HG03457 (cell line): ENCODE data around the gene DNAH1.

Experiments
- ATAC-seq: cut with Tn5 transposase; IDR thresholded peaks from one replicate; pipeline ENCODE4 v1.9.1; 2021; ENCODE audit warnings: moderate number of reproducible peaks; ENCODE audit not compliant: unreplicated experiment

The DNAH1 gene

GRCh38 chr3:52356126-52356525 is 40.0 kb downstream of the DNAH1 start:
- ATAC-seq: no peak

- ATAC-seq: no peak
These were observed 41.3 kb downstream of the DNAH1 start for GRCh38 chr3:52357151-52358080.

DNA sequence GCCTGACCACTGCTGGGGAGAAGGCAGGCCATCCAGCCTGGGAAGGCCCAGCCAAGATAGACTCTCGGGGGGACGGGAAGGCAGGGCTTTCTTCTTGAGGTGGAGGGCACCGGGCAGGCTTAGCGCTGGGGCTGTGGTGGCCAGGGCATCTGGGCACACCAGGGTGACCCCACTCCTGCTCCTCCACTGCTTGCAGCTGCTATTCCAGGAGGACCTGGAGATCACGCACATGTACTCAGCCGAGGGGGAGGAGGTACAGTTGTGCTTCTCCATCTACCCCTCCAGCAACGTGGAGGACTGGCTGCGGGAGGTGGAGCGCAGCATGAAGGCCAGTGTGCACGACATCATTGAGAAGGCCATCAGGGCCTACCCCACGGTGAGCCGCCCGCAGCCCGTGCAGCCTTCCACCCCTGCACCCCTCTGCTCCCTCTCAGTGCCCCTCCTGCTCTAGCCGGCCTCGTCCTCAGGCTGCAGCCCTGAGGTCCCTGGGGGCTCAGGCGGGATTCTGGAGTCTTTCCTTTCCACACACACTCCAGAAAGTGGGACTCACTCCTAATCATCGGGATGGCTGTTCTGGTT is 42.3 kb downstream of the DNAH1 start:
- no peak for ATAC-seq

GRCh38 chr3:52359116-52359855 is 43.2 kb downstream of the DNAH1 start:
- ATAC-seq: no peak

GRCh38 chr3:52361011-52361410 is 44.9 kb downstream of the DNAH1 start:
- ATAC-seq: no peak

GRCh38 chr3:52361454-52361853 is 45.3 kb downstream of the DNAH1 start:
- no peak for ATAC-seq

DNA sequence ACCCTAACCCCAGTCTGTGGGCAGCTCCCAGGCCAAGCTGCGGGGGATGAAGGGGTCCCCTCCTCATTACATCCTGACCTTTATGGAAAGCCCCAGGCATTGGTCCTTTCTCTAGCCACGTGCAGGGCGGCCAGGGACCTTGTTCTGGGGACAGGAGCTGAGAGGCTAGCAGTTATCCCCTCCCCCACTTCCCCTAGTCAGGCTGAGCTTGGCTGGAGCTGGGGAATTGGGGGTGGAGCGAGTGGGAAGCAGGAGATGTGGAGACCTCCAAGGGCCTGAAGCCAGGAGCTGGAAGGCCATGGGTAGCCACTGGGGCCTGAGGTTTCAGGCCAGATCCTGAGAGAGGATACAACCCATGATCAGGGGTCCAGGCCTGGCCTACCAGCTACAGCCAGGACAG is 45.8 kb downstream of the DNAH1 start:
- ATAC-seq: no peak

- no peak for ATAC-seq
These were observed 48.4 kb downstream of the DNAH1 start for GRCh38 chr3:52364322-52365035.

- no peak for ATAC-seq
These were observed 50.4 kb downstream of the DNAH1 start for GRCh38 chr3:52366527-52366926.

DNA sequence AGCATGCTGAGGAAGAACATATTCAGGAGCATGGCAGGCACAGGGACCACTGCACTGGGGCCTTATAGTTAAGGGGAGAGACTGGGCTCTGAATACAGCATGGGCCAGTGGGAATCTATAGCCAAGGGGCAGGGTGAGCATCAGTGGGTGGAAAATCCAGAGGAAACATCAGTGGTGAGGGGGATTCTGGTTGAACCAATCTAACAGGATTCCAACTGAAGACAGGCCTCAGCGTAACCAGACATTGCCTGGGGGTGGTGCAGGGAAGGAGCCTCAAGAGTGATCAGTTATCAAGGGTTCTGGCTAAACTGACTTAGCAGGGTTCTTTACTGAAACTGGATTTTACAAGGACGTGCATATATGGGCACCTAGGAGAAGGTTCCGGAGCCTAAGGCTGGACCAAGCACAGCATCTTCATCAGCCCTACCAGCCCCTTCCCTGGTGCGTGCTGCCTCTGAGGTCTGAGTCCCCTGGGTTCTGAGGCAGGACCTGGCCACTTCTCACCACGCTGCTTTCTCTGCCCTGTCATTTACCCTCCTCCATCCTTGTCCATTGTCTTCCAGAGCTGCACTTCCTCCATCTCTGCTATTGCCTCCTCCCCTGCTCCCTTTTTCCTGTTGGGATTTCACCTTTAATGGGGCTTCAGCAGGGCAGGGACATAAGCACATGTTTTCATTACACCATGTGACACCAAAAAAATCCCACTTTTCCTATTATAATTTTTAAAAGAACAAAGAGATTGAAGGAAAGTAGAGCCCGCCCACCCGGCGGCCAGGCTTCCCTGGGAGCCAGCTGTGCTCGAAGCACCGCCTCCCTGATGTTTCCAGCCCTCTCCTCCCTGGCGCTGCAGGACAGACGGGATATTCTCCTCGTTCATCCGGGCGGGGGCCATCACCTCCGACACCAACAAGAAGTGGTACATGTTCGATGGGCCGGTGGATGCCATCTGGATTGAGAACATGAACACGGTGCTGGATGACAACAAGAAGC is 52.1 kb downstream of the DNAH1 start:
- ATAC-seq: no peak

GRCh38 chr3:52370531-52370930 is 54.4 kb downstream of the DNAH1 start:
- ATAC-seq: no peak

DNA sequence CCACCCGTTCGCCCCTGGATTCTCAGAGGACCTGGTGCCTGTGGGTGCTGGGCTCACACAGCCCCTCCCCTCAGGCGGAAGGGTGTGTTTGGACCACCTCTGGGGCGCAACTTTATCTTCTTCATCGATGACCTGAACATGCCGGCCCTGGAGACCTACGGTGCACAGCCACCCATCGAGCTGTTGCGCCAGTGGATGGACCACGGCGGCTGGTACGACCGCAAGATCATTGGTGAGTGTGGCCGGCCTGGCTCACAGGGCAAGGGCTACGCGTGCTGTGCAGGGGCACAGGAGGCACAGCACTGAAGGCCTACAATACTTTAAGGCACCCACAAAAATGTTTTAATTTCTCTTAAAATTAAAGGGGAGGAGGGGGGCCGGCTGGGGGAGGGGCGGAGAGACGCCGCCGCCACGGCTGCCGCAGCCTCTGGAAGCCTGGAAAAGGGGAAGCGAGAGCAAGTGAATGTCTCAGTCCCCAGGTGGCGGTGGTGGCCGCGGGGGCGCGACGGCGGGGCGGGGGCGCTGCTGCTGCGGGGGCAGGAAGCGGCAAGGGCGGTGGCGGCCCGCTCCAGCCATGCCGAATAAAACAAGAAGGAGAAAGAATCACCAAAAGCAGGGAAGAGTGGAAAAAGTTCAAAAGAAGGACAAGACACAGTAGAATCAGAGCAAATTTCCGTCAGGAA is 56.8 kb downstream of the DNAH1 start:
- no peak for ATAC-seq

GRCh38 chr3:52373676-52374075 is 57.6 kb downstream of the DNAH1 start:
- ATAC-seq: no peak

DNA sequence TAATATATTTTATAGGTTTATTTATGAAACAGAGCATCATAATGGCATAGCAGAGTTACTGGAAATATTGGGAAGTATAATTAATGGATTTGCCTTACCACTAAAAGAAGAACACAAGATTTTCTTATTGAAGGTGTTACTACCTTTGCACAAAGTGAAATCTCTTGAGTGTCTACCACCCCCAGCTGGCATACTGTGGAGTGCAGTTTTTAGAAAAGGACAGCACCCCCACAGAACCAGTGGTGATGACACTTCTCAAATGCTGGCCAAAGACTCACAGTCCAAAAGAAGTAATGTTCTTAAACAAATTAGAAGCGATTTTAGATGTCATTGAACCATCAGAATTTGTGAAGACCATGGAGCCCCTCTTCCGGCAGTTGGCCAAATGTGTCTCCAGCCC is 58.1 kb downstream of the DNAH1 start:
- no peak for ATAC-seq

DNA sequence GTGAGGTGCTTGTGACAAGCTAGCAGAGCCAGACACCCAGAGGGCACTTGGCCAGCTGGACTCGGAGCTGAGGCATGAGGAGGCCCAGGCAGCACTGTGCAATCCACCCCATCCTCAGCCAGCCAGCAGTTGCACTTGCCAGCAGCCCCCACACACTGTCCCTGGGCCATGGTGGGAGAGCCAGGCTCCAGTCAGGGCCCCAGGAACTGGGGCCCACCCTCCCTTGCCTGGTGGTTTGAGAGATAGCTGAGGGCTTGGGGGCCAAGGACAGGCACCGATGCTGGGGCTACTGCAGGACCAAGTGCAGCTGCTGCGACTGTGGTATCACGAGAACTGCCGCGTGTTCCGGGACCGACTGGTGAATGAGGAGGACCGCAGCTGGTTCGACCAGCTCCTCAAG is 63.5 kb downstream of the DNAH1 start:
- no peak for ATAC-seq

DNA sequence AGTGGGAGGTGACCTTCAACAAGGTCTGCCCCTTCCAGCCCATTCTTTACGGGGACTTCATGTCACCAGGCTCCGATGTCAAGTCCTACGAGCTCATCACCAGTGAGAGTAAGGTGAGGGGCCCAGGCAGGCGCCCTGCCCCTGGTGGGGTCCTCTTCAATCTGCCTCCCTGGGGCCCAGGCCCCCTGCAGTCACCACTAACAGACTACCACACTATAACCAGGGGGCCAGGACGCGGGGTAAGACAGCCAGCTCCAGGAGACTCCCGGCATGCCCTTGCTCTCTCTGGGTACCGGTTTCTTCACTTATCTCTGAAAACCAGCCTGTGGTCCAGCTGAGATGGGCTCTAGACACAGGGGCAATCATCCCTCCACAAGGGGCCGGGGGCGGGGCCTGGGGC is 63.9 kb downstream of the DNAH1 start:
- no peak for ATAC-seq

- no peak for ATAC-seq
These were observed 65.5 kb downstream of the DNAH1 start for GRCh38 chr3:52381623-52382022.

- no peak for ATAC-seq
These were observed 67.3 kb downstream of the DNAH1 start for GRCh38 chr3:52383446-52383845.

DNA sequence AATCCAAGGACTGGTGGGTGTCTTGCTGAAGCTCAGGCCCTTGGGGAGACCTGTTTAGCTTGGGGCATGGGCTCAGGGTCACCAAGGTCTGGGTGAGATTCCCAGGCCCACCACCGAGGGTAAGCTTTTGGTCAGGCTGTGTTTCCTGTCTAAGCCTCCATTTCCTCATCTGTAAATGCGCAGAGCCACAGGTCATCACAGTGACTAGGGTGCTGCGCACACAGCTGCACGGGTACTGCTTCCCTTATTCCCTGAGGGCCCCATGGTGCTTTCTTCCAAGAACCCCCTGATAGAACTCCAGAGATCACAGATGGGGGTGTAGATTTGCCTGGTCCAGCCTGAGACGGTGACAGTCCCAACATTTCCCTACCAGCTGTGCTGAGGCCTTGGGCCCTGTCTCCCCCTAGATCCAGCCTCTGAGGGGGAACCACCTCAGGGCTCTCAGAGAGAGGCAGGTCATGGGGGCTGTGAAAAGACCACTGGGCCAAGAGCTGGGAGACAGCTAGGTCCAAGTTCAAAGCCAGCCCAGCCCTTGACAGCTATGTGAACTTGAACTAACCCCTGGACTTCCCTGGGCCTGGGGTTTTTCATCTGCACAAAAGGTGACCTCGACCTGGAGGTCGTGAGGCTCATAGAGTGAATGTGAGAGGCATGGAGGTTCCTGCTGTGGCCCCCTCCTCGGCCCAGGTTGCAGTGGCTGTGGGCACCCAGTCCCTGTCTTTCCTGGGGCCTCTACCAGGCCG is 68.1 kb downstream of the DNAH1 start:
- no peak for ATAC-seq
